Loucy (cell line): ENCODE data around the gene ACCSL.

ENCODE experiments used
- H2AFZ ChIP-seq: fragments of 200-600 bp; sonication (generic); 2 replicates; pipeline ENCODE4 v1.6.0; 2016; ENCODE audit warnings: antibody characterized with exemption, mild to moderate bottlenecking, low read length, moderate library complexity
- H3F3A ChIP-seq: fragments of 200-600 bp; 2 replicates; pipeline ENCODE4 v1.6.0; 2016; ENCODE audit warnings: antibody characterized with exemption, low read depth, mild to moderate bottlenecking
- H3K27me3 ChIP-seq: fragments of 200-600 bp; sonication (generic); 2 replicates; pipeline ENCODE4 v1.6.1; 2014; ENCODE audit warnings: low read length, mild to moderate bottlenecking; ENCODE audit not compliant: insufficient read depth, poor library complexity, severe bottlenecking
- H3K36me3 ChIP-seq: fragments of 200-600 bp; sonication (generic); 2 replicates; pipeline ENCODE4 v1.6.1; 2016; ENCODE audit warnings: low read length; ENCODE audit not compliant: insufficient read depth
- H3K4me1 ChIP-seq: fragments of 200-600 bp; sonication (generic); 2 replicates; pipeline ENCODE4 v1.5.1; 2014; ENCODE audit warnings: low read length, mild to moderate bottlenecking; ENCODE audit not compliant: insufficient read depth, poor library complexity, severe bottlenecking
- H3K4me2 ChIP-seq: fragments of 200-600 bp; sonication (generic); 2 replicates; pipeline ENCODE4 v1.6.0; 2014; ENCODE audit warnings: antibody characterized with exemption, low read length, low read depth, mild to moderate bottlenecking; ENCODE audit not compliant: poor library complexity, severe bottlenecking
- H3K4me3 ChIP-seq: fragments of 200-600 bp; sonication (generic); 2 replicates; pipeline ENCODE4 v1.5.1; 2014; ENCODE audit warnings: low read length, mild to moderate bottlenecking, mixed read lengths; ENCODE audit not compliant: poor library complexity, severe bottlenecking
- H3K79me2 ChIP-seq: fragments of 200-600 bp; sonication (generic); 2 replicates; pipeline ENCODE4 v1.6.1; 2014; ENCODE audit warnings: low read length; ENCODE audit not compliant: insufficient read depth
- H3K9ac ChIP-seq: fragments of 200-600 bp; sonication (generic); 2 replicates; pipeline ENCODE4 v1.6.0; 2014; ENCODE audit warnings: mild to moderate bottlenecking, low read depth, low read length, moderate library complexity; ENCODE audit not compliant: poor library complexity, severe bottlenecking
- H3K9me2 ChIP-seq: fragments of 200-600 bp; sonication (generic); replicated peaks from 2 replicates; pipeline ENCODE4 v1.6.1; 2016; ENCODE audit warnings: low read depth, low read length, mixed read lengths
- H3K9me3 ChIP-seq: fragments of 200-600 bp; sonication (generic); 2 replicates; pipeline ENCODE4 v1.6.1; 2014; ENCODE audit warnings: mild to moderate bottlenecking, antibody characterized with exemption, low read length, low read depth; ENCODE audit not compliant: insufficient read depth
- H4K20me1 ChIP-seq: fragments of 200-600 bp; sonication (generic); 2 replicates; pipeline ENCODE4 v1.6.0; 2014; ENCODE audit warnings: antibody characterized with exemption, low read length, mild to moderate bottlenecking; ENCODE audit not compliant: insufficient read depth, poor library complexity, severe bottlenecking
- CTCF ChIP-seq: fragments of 200-600 bp; sonication (generic); conservative IDR thresholded peaks from 2 replicates; pipeline ENCODE4 v1.5.1; 2014; ENCODE audit warnings: mild to moderate bottlenecking, antibody characterized with exemption, low read length
- EZH2phosphoT487 ChIP-seq: fragments of 200-600 bp; IDR thresholded peaks from 2 replicates; pipeline ENCODE4 v1.6.1; 2018; ENCODE audit warnings: antibody characterized with exemption, mild to moderate bottlenecking, moderate library complexity, borderline replicate concordance

The ACCSL gene

GRCh38 chr11:44082645-44083044 is 34.9 kb downstream of the ACCSL start:
- no peak overlapping the region for H3K4me2 ChIP-seq
- no peaks in the 10 kb centered on the region for H4K20me1 ChIP-seq
- no peak for TF ChIP-seq EZH2phosphoT487
- no peak for TF ChIP-seq CTCF
- no peaks in the 10 kb centered on the region for H3F3A ChIP-seq
- no peaks in the 10 kb centered on the region for H3K9me2 ChIP-seq
- H3K36me3 ChIP-seq = peaks cover 7% of the 10 kb centered on the region; the same call in 1 of the 2 replicates
- no peak overlapping the region for H3K4me3 ChIP-seq
- H3K9me3 ChIP-seq = 0 out of 2 replicates have a peak, but pooled peaks cover 3% of the 10 kb centered on the region
- no peak overlapping the region for H3K9ac ChIP-seq
- H3K27me3 ChIP-seq = no peaks in the 10 kb centered on the region
- no peaks in the 10 kb centered on the region for H3K4me1 ChIP-seq
- no peak overlapping the region for H2AFZ ChIP-seq
- H3K79me2 ChIP-seq = no peaks in the 10 kb centered on the region

GRCh38 chr11:44083433-44083832 is 35.7 kb downstream of the ACCSL start:
- TF ChIP-seq CTCF (no peak), EZH2phosphoT487 (no peak)
- H3K9ac ChIP-seq = no peak overlapping the region
- H3F3A ChIP-seq = no peaks in the 10 kb centered on the region
- no peaks in the 10 kb centered on the region for H3K9me2 ChIP-seq
- peaks cover 6% of the 10 kb centered on the region; the same call in 1 of the 2 replicates for H3K36me3 ChIP-seq
- no peaks in the 10 kb centered on the region for H4K20me1 ChIP-seq
- H2AFZ ChIP-seq = no peak overlapping the region
- H3K27me3 ChIP-seq = no peaks in the 10 kb centered on the region
- no peak overlapping the region for H3K4me3 ChIP-seq
- 0 out of 2 replicates have a peak, but pooled peaks cover 3% of the 10 kb centered on the region for H3K9me3 ChIP-seq
- H3K4me2 ChIP-seq = no peak overlapping the region
- peaks cover 3% of the 10 kb centered on the region for H3K4me1 ChIP-seq
- no peaks in the 10 kb centered on the region for H3K79me2 ChIP-seq

- peaks cover 8% of the 10 kb centered on the region for H3K4me1 ChIP-seq
- no peaks in the 10 kb centered on the region for H3K79me2 ChIP-seq
- no peaks in the 10 kb centered on the region for H3F3A ChIP-seq
- H3K4me2 ChIP-seq = no peak overlapping the region
- no peak overlapping the region for H2AFZ ChIP-seq
- no peaks in the 10 kb centered on the region for H3K9me2 ChIP-seq
- 0 out of 2 replicates have a peak, but pooled peaks cover 3% of the 10 kb centered on the region for H3K9me3 ChIP-seq
- no peak overlapping the region for H3K4me3 ChIP-seq
- no peaks in the 10 kb centered on the region for H3K27me3 ChIP-seq
- no peak overlapping the region for H3K9ac ChIP-seq
- H3K36me3 ChIP-seq = peaks cover 6% of the 10 kb centered on the region; the same call in 1 of the 2 replicates
- no peak for TF ChIP-seq CTCF
- TF ChIP-seq EZH2phosphoT487 = no peak
- no peaks in the 10 kb centered on the region for H4K20me1 ChIP-seq
These were observed 36.1 kb downstream of the ACCSL start for GRCh38 chr11:44083906-44084305.
